ENCODE results near the gene FAM3D. TPM values are rescaled to one million over a fixed set of nuclear protein-coding genes. Genes with fewer than 3 reads are reported as not detected.

Gene FAM3D
- total RNA-seq, 1 donor from 2014 or later, result not detected

- no peak for DNase-seq
Measured at GRCh38 chr3:58625196-58625824, 41.3 kb downstream of the FAM3D start.

GRCh38 chr3:58624550-58624949 lies 42.0 kb downstream of the FAM3D start:
- DNase-seq, result no peak

GRCh38 chr3:58623961-58624360 lies 42.6 kb downstream of the FAM3D start:
- no peak for DNase-seq

- no peak for DNase-seq
Measured at GRCh38 chr3:58623478-58623877, 43.1 kb downstream of the FAM3D start.

GRCh38 chr3:58622892-58623291 lies 43.7 kb downstream of the FAM3D start:
- DNase-seq, result no peak

GRCh38 chr3:58622436-58622835 lies 44.1 kb downstream of the FAM3D start:
- no peak for DNase-seq

GRCh38 chr3:58621086-58621830 lies 45.3 kb downstream of the FAM3D start:
- DNase-seq, result no peak

- no peak for DNase-seq
Measured at GRCh38 chr3:58620421-58620820, 46.2 kb downstream of the FAM3D start.

GRCh38 chr3:58617338-58617761 lies 49.2 kb downstream of the FAM3D start:
- no peak for DNase-seq

GRCh38 chr3:58613236-58614132 lies 53.1 kb downstream of the FAM3D start:
- no peak for DNase-seq

GRCh38 chr3:58612830-58613229 lies 53.7 kb downstream of the FAM3D start:
- no peak for DNase-seq

GRCh38 chr3:58609990-58610389 lies 56.6 kb downstream of the FAM3D start:
- DNase-seq, result no peak

GRCh38 chr3:58608648-58609047 lies 57.9 kb downstream of the FAM3D start:
- peak; percentile 11 for DNase-seq

GRCh38 chr3:58607816-58608215 lies 58.8 kb downstream of the FAM3D start:
- DNase-seq, result no peak

GRCh38 chr3:58606693-58607092 lies 59.9 kb downstream of the FAM3D start:
- DNase-seq, result no peak

- DNase-seq, result no peak
Measured at GRCh38 chr3:58604031-58604430, 62.5 kb downstream of the FAM3D start.

- no peak for DNase-seq
Measured at GRCh38 chr3:58603606-58604005, 63.0 kb downstream of the FAM3D start.

GRCh38 chr3:58597770-58598310 lies 68.7 kb downstream of the FAM3D start:
- no peak for DNase-seq

GRCh38 chr3:58596834-58597518 lies 69.6 kb downstream of the FAM3D start:
- DNase-seq, result no peak

GRCh38 chr3:58594117-58594516 lies 72.5 kb downstream of the FAM3D start:
- no peak for DNase-seq

- DNase-seq, result no peak
Measured at GRCh38 chr3:58591517-58592510, 74.8 kb downstream of the FAM3D start.

Measured in occipital lobe (tissue), 2 donors.